ENCODE data around the gene ARHGAP31. TPM values are rescaled to one million over a fixed set of nuclear protein-coding genes. Genes with fewer than 3 reads are reported as not detected.

The ARHGAP31 gene, protein sequence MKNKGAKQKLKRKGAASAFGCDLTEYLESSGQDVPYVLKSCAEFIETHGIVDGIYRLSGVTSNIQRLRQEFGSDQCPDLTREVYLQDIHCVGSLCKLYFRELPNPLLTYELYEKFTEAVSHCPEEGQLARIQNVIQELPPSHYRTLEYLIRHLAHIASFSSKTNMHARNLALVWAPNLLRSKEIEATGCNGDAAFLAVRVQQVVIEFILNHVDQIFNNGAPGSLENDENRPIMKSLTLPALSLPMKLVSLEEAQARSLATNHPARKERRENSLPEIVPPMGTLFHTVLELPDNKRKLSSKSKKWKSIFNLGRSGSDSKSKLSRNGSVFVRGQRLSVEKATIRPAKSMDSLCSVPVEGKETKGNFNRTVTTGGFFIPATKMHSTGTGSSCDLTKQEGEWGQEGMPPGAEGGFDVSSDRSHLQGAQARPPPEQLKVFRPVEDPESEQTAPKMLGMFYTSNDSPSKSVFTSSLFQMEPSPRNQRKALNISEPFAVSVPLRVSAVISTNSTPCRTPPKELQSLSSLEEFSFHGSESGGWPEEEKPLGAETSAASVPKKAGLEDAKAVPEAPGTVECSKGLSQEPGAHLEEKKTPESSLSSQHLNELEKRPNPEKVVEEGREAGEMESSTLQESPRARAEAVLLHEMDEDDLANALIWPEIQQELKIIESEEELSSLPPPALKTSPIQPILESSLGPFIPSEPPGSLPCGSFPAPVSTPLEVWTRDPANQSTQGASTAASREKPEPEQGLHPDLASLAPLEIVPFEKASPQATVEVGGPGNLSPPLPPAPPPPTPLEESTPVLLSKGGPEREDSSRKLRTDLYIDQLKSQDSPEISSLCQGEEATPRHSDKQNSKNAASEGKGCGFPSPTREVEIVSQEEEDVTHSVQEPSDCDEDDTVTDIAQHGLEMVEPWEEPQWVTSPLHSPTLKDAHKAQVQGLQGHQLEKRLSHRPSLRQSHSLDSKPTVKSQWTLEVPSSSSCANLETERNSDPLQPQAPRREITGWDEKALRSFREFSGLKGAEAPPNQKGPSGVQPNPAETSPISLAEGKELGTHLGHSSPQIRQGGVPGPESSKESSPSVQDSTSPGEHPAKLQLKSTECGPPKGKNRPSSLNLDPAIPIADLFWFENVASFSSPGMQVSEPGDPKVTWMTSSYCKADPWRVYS (N-terminal part only)
- 20.4 and 40.5 TPM in 2 replicates for total RNA-seq

DNA sequence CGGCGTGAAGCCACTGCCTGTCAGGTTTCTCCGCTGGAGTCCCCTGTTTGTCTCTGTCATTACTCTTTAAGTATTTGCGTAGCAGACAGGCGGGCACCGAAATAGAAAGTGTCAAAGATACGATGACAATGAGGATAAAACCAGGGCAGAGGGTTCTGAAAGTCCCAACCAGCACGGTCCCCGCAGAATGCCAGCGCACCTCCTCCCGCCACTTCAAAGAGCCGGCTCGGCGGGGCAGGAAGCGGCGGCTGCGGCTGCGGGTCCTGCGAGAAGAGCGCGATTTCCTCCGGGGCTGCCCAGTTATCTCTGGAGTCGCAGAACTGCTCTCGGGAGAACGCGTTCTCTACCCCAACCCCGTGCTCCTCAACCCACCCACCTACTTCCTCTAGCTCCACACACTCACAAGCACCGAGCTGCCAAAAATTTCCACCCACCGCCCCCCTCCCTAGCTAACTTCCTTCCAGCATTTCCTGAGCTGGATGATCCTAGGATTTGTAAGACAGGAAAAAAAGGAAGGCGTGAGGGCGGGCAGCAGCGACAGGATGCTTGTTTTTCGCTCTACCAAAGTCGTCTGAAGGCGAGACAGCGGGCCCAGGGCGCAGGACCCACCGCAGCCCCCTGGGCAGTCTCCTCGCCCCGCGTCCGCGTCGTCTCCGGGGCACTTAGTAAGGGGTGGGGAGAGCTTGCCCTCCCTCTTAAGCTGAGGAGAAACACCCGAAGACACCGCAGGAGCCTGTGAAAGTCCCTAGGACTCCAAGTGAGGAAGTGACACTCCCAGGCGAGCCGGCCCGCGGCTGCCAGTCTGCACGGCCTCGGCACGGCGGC lies at the start of gene ARHGAP31:
ARHGAP31 (plus strand) TSS at position 513 of the 825 bp plus-strand sequence. CDS start 522 bp downstream, outside the sequence.

DNA sequence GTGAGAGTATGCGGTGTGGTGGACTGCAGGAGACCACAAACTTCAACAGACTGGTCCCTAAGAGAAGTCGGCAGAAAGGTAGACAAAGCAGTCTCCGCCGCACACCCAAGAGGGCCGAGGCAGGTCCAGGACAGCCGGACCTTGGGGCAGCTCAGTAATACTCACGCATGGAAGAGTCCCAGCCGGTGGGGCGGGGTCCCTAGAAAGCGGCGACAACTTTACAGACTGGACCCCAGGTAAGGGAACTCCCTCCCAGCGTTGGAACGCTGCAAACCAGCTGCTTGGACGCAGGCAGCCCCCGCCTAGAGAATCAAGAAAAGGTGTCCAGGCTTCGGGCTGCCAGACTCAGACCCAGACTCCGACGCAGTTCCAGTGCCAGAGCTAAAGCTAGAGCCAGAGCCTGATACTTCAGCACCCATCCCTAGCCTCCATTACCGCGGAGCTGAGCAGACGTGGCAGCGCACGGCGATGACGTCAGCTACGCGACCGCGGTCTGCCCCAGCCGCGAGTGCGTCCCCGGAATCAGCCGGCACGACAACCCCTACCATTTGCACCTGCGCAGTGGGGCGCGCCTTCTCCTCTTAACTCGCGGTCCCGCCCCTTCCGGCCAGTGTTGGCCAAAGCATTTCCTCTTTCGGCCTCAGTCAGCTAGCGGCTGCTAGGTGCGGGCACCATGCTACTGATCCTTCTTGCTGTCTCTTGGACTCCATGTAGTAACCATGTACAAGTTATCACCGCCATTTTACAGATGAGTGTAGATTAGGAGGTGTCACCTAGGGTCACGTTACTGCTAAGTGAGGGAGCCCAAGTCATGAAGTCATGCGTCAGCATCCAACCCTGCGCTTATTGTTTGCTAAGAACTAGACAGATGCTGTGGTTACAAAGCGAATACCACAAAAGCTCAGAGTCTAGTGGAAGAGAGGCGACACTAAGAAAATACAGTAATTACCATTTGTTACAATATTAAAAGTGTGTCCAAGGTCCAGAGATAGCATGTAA lies 169.3 kb downstream of the ARHGAP31 start, which contains the start of gene TMEM39A:
TMEM39A (minus strand) TSS at position 445 of the 999 bp plus-strand sequence. CDS start 1,541 bp downstream, outside the sequence.

Small RNA genes lying within 50 kb of the gene (small RNA-seq; reads per million reads assigned to genes)
- not detected for gene RNU6-1127P

Other genes starting within 250 kb of the ARHGAP31 start
- not detected in 2 replicates for gene TEX55, start 148.2 kb upstream of the ARHGAP31 start, total RNA-seq
- 54.6 and 345 TPM in 2 replicates for gene UPK1B, start 120.8 kb upstream of the ARHGAP31 start, total RNA-seq
- gene B4GALT4, start 53.5 kb upstream of the ARHGAP31 start, total RNA-seq, result 58.5 and 89.3 TPM in 2 replicates
- gene TMEM39A, start 169.2 kb downstream of the ARHGAP31 start, total RNA-seq, result 89.9 and 100 TPM in 2 replicates
- 10.6 and 19.1 TPM in 2 replicates for gene POGLUT1, start 174.6 kb downstream of the ARHGAP31 start, total RNA-seq
- 46.7 and 67.5 TPM in 2 replicates for gene TIMMDC1, start 204.2 kb downstream of the ARHGAP31 start, total RNA-seq